SKM-1 treated with dmso at 0.1 percent for 144 hours (cell line): ENCODE measurements around the gene UBE2J2.

Experiments used
- DNase-seq: peaks from one replicate; lab custom pipeline; 2025; ENCODE audit not compliant: unreplicated experiment; lab: John Stamatoyannopoulos, UW

UBE2J2 gene

DNA sequence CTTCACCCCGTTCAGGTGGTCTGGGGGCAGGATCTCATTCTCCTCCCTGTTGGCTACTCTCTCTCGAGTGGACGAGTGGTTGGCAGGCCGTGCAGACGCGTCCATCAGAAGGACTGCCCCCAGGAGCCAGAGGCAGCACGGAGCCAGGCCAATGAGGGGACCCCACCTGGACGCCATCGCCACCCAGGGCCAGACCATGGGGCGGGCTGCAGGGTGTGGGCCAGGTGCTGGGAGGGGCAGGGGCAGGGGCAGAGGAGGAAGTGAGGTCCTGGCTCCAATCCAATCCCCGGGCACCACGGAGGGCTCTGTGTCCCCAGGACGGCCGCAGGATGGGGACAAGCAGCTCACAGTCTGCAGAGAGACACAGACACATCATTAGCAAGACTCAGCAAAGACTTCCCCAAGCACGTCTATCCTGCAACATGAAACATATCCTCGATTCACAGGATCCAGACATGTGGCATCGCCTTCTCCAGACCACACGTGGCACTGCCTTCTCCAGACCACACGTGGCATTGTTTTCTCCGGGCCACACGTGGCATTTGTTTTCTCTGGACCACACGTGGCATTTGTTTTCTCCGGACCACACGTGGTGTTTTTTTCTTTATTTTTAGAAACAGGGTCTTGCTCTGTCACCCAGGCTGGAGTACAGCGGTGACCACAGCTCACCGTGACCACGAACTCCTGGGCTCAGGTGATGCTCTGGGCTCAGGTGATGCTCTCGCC lies 44.9 kb downstream of the UBE2J2 start:
- no peak for DNase-seq

DNA sequence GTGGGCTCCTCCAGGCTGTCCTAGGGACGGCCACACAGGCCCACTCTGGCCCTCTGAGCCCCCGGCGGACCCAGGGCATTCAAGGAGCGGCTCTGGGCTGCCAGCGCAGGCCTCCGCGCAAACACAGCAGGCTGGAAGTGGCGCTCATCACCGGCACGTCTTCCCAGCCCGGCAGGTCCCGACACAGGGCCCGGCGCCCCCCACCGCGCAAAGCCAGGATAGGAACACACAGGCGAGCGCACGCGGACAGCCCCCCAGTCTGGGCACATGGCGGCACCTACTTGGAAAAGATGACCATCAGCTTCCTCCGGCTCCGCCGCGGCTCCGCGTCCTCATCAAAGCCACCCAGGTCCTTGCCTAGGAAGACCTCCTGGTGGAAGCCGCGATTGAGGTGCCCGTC lies 45.5 kb downstream of the UBE2J2 start:
- DNase-seq: no peak

DNA sequence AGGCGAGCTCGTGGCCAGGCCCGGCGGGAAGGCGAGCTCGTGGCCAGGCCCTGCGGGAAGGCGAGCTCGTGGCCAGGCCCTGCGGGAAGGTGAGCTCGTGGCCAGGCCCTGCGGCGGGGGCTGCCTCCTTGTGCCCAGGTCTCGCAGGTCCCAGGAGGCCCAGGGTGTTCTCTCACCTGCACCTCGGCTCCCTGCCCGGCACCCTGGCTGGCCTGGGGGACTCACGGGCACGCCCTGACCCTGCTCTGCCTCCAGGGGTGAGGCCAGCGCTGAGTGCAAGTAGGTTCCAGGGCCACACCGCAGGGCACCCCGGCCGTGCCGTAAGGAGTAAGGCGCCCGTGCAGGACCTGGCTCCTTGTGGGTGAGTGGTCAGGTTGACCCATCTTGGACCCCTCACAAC lies 46.3 kb downstream of the UBE2J2 start:
- DNase-seq: no peak

DNA sequence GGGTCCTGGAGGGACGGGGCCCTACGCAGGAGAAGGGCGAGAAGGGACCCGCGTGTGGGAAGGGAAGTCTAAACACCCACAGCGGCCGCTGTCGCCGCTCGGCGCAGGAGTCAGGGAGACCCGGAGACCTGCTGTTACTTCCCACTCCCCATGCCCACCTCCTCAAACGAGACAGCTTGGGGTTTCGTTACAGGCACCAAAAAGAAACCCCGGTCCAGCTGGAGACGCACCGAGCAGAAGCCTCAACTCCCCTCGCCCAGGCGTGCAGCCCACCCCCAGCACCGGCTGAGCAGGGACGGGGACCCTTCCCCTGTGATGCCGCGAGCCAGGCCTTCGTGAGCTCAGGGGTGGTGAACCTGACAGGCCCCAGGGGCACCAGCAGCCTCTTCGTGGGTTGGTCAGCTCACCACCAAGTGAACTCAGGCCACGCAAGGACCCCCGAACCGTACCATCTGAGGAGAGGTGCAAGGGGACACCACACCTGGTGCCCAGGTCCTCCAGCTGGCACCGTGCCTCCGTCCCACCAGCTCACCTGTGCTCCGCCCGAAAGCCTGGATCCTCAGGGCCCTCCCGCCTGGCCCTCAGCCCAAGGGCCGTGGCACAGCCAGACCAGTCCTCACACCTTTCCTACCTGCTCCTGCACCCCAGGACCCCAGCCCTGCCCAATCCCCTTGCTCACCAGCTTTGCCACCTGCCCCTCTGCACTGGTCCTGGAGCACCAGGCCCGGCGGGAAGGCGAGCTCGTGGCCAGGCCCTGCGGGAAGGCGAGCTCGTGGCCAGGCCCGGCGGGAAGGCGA lies 46.9 kb downstream of the UBE2J2 start:
- DNase-seq: no peak

DNA sequence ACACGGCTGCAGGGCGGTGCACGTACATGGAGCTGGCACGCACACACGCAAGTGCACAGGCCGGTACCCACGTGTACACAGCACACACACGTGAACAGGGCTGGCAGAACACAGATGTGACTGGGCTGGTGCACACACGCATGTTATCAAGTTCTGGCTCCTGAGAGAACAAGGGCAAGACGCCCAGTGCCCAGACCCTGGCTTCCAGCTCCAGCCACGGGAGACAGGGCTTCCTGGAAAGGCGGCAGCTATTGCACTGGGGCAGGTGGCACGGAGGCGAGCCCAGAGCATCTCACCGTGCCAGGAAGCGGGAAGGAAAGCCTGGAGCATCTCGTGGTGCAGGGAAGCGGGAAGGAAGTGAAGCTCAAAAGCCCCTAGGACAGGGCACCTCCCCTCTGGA lies 47.7 kb downstream of the UBE2J2 start:
- DNase-seq: no peak

DNA sequence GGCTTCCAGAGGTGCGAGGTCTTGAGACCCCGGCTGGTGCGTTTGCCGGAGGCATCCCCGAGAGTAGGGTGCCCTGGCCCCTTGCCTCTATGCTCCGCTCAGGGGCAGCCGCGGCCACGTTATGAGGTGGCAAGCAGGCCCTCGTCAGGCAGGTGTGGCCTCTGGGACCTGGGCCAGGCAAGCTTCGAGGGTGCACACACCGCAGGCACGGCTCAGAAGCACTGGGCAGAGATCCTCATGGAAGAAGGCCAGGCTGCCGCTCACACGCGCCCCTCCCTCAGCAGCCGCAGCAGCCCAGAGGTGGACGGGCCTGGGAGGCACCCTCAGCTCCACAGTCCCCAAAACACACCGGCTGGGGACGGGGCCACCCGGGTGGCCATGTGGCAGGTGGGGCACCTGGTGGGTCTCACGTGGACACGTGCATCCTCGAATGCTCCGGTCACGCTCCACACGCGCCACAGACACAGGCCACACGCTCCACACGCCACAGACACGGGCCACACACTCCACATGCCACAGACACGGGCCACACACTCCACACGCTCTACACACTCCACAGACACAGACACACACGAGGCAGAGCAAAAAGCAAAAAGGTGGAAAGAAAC lies 48.3 kb downstream of the UBE2J2 start:
- no peak for DNase-seq

DNA sequence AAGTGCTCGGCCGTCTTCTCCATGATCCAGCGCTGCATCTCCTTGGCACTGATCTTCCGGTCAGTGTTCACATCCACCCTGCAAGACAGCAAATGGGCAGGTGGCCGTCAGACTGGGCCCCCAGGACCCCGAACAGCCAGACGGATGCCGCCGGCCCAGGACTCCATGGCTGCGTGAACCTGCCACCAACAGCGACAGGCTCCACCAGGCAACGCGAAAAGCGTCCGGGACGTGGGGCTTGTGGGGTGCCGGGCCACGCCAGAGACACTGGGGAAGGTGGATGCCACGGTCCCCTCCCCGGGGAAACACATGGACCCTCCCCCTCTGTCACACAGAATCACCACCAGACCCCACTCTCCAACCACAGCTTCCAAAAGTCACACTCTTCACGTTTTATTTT lies 49.8 kb downstream of the UBE2J2 start:
- DNase-seq: no peak

DNA sequence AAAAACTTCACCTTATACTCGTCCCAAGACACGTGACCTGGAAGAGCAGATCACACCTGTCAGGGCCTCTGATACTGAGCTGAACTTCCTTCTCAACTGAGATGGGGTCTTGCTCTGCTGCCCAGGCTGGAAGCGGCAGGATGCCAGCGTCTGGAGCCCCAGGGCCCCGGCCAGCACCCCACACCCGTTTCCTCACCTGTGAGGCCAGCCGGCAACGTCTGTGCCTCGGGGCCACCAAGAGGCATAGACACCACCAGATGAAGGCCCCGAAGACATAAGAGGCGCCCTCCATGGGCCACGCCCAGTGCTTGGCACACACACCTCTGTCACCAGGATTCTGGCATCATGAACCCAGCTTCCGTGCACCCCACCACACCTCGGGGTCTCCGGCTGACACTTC lies 50.3 kb downstream of the UBE2J2 start:
- DNase-seq: no peak

DNA sequence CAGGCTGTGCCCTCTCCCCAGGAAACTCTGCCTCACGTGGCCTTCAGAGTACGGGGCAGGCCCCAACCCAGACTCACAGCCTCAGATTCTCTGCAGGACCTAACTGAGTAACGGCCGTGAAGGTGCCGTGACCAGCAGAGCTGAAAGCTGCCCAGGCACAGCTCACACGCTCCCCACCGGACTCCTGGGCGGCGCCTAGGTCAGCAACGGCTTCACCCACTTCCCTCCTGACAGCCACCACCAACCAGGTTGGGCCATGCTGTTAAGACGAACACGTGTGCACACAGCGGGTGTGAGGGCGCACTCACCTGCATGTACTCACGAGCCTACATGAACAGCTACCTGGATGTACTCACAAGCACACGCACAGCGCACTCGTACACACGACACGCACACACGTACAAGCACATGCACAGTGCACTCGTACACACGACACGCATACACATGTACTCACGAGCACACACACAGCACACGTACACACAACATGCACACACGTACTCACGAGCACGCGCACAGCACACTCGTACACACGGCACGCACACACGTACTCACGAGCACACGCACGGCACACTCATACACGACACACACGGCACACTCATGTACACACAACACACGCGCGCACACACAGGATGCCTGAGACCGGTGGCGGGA lies 51.0 kb downstream of the UBE2J2 start:
- DNase-seq: no peak

DNA sequence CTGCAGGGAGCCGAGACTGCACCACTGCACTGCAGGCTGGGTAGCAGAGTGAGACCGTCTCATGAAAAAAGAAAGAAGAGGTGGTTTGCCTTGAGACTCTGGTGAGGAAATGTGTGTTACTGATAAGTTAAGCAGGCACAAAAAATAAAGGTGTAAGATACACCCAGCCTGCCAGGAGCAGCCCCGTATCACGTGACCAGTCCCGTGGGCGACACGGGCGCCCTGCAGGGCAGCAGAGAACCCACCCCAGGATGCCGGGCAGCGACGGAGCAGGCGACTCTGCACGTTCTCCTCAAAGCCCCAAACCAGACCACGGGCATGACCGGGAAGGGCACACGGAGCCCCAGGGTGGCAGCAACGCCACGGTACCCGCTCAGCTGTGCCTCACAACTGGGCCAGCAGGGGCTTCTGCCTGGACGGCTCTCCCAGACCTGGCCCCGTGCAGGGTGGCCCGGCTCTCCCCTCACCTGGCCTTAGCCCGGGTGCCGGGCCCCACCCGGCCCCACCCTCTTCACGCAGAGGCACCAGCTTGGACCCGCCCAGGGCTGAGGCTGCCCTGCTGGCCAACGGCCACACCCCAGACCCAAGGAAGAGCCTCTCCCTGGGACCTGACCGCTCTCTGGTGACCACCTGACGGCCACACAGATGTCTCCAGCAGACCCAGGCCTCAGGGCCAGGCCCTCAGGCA lies 51.6 kb downstream of the UBE2J2 start:
- DNase-seq: no peak

DNA sequence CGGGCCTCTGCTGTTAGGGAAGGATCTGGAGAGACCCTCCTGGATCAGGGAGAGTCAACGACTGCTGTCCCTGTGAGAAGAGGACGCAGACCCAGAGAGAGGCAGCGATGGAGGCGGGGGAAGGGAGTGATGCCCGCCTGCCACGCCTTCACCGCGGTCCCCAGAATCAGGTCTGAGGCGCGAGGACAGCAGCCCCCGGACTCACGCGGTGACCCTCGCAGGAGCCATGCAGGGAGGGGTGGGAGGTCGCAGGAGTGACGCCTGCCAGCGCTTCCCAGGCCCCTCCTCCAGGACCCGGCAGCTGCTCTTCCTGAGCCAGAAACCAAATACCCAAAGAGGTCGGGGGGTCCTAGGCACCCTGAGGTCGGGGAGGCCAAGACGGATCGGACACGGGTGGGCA lies 53.5 kb downstream of the UBE2J2 start:
- no peak for DNase-seq

DNA sequence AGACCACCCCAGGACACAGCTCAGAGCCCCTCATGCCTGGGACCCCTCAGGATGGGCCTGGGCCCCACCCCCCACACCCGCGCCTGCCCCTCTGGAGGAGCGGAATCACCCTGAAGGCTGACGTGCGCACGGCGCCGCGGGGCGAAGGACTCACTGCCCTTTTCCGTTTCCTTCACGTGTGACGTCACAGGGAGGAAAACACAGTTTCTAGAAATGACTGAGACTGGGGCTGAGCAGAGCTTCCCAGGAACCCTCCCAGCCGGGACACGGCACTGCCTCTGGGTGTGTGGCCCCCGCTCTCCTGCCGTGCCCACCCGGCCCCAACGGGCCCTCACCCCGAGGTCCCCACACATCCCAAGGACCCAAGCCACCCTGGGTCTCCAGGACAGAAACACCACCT lies 54.3 kb downstream of the UBE2J2 start:
- DNase-seq: no peak

DNA sequence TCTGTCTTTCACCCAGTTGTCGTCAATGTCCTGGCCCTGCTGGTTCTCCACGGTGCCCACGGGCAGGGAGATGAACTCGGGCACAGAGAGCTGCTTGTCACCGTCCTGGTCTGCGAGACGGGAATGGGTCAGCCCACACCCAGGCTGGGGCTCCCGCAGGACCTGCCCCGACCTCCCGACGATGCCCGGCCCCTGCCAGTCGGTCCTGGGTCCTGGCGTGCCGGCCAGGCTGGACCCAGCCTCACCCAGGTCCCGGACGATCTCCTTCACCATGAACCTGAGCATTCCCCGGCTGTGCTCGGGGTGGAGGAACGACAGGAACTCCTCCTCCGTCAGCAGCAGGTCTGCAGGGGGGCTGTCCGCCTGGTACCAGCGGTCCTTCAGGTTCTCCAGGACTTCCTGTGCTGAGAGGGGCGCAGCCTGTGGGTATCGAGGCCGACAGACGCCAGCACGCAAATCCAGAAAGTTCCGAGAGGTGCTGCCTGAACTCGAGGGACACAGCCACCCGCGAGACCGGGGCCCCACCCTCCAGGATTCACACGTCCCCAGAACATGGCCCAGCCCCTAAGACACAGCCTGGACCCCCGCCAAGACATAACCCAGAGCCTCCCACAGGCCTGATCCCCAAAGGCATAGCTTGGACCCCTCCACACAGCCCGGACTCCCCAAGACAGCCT lies 55.0 kb downstream of the UBE2J2 start:
- no peak for DNase-seq

DNA sequence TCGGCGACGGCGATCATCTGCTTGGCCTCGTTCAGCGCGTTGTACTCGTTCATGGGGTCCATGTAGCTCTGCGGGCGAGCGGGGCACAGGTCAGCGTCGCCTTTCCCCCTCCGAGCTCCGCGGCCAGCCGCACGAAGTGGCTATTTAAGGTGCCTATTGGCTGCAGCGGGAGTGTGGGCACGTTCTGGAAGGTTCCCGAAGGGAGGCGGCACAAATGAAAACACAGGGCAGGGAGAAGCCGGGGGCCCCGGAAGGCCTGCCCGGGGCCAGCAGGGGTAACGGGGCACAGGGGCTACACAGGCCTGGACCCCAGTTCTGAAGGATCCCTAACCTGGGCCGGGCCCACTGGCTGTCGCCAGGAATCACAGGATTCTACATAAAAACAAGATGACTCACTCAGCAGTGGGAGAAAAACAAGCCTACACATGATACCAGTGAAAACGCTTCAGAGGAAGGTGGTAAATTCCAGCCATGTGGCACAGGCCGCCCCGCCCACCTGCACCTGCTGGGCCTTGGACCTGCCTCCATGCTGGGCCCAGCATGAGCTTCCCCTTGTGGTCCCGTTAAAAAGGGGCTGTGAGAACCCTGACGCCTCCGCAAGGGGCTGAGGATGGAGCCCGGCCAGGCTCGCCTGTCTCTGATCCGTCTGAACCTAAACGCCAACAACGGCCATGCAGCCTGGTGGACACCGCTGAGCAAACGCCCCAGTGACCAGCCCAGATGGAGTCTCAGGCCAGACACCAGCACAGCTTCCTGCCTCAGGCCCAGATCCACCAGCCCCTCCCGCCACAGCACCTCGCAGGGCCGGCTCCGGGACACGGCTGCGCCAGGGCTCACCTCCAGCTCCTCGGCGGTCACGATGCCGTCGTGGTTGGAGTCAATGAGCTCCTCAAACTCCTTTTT lies 55.8 kb downstream of the UBE2J2 start:
- DNase-seq: no peak

DNA sequence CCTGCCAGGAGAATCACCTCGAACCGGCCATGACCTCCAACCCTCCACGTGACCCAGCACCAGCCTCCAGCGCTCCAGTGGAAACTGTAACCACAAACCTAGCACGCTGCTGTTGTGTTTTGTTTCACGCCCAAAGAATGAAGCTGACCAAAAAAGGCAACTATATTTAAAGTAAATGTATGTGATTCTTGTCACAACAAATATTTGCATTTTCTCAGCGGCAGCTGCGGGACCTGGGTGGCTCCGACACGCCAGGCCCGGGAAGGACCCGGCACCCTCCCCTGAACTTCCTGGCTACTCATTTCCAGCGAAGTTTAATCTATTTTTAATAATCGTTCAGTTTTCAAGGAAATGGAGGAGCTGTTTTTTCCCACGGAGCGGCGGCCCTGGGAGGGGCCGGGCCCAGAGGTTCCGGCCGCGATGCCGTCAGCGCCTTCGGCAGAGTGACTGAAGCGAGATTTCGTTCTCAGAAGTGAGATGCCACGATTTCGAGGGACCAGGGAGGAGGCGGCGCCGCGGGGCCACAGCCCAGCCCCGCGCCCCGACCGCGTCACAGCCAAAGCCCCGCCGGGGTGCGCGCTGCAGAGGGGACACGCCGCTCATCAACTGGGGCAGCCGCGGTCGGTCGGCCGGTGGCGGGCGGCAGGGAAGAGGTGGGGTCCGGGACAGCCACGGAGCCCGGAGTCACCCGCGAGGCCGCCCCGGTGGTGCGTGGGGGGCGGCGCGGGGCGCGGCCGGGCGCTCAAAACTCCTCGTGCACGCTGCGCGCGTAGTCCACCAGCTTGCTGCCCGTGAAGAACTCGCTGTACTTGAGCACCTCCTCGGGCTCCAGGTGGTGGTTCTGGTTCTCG lies 56.7 kb downstream of the UBE2J2 start:
- no peak for DNase-seq

DNA sequence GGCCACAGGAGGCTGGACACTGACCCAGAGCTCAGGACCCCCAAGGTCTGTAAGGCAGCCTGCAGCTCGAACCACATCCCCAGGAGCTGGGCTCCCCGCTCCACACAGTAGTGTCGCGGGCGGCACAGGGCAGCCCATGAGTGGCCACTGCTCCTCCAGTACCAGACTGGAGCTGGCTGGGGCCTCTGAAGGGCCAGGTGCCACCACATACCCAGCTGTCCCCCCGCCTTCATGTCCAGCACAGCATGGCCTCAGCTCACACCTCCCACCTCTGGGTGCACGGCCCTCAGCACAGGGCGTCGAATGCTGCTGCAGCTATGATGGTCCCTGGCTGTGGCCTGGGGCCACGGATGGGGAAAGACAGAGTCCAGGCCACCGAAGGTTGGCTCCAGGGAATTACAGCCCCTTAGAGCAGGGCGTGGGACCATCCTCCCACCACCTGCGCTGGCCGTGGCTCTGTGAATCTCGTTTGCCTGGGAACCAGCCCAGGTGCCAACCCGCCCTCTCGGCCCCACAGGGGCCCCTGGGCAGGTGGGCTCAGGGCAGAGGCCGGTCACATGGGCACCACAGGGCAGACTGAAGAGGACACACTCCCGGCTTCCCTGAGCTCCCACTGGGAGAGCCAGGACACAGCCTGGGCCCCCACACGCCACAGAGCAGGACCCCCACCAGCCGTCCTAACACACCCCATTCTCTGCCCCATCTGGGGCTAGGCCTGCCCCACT lies 57.6 kb downstream of the UBE2J2 start:
- no peak for DNase-seq

DNA sequence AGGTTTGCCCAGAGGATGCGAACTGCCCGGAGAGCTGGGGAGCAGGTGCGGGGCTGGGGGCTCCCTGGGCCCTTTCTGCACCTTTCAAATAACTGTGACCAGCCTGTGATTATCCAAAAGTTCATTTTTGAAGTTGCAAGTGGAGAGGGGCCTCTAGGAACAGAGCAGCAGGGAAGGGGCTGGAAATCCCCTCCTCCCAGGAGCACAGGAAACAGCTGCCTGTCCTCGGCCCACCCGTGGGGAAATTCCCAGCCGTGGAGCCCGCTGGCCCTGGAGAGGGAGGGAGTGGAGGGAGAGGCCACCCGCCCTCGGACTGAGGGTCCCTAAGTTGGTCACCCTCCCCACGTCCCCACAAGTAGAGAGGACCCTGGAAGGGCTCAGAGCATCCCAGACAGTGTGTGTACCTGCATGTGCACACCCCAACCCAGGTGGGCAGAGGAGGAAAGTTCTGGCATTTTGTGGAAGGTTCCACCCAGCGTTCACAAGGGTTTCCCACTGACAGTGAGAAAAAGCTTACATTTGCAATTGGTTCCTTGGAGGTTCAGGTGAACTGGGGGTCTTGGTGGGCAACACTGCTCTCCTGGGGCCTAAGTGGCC lies 58.5 kb downstream of the UBE2J2 start:
- DNase-seq: no peak
